MG63 (cell line): ENCODE data around the gene PDLIM1. TPM values are rescaled to one million over a fixed set of nuclear protein-coding genes. Genes with fewer than 3 reads are reported as not detected.

ENCODE experiments used
- DNase-seq: peaks from one replicate; pipeline ENCODE4 v3.0.0-alpha.2; 2020
- H3K27me3 ChIP-seq: fragments of 250-450 bp; sonication (Bioruptor Pico); 2 replicates; pipeline ENCODE4 v1.5.1; 2020; ENCODE audit warnings: mild to moderate bottlenecking, moderate library complexity
- H3K36me3 ChIP-seq: fragments of 250-450 bp; sonication (Bioruptor Pico); 2 replicates; pipeline ENCODE4 v1.5.1; 2020; ENCODE audit warnings: mild to moderate bottlenecking, moderate library complexity
- H3K4me3 ChIP-seq: fragments of 250-450 bp; sonication (Bioruptor Pico); 2 replicates; pipeline ENCODE4 v1.5.1; 2020; ENCODE audit warnings: mild to moderate bottlenecking, moderate library complexity
- H3K9me3 ChIP-seq: fragments of 250-450 bp; sonication (Bioruptor Pico); 2 replicates; pipeline ENCODE4 v1.5.1; 2020; ENCODE audit warnings: mild to moderate bottlenecking, moderate library complexity
- total RNA-seq: library from RNA; depleted of rRNA; stranded (reverse); fragments of >200 nt; shearing (Covaris generic); gene quantifications from 2 replicates; pipeline ENCODE4 v1.2.3, GENCODE V29; 2014; ENCODE audit warnings: low replicate concordance; rRNA removed

The PDLIM1 gene, protein sequence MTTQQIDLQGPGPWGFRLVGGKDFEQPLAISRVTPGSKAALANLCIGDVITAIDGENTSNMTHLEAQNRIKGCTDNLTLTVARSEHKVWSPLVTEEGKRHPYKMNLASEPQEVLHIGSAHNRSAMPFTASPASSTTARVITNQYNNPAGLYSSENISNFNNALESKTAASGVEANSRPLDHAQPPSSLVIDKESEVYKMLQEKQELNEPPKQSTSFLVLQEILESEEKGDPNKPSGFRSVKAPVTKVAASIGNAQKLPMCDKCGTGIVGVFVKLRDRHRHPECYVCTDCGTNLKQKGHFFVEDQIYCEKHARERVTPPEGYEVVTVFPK
- total RNA-seq = 3.5 and 6.2 TPM in 2 replicates

DNA sequence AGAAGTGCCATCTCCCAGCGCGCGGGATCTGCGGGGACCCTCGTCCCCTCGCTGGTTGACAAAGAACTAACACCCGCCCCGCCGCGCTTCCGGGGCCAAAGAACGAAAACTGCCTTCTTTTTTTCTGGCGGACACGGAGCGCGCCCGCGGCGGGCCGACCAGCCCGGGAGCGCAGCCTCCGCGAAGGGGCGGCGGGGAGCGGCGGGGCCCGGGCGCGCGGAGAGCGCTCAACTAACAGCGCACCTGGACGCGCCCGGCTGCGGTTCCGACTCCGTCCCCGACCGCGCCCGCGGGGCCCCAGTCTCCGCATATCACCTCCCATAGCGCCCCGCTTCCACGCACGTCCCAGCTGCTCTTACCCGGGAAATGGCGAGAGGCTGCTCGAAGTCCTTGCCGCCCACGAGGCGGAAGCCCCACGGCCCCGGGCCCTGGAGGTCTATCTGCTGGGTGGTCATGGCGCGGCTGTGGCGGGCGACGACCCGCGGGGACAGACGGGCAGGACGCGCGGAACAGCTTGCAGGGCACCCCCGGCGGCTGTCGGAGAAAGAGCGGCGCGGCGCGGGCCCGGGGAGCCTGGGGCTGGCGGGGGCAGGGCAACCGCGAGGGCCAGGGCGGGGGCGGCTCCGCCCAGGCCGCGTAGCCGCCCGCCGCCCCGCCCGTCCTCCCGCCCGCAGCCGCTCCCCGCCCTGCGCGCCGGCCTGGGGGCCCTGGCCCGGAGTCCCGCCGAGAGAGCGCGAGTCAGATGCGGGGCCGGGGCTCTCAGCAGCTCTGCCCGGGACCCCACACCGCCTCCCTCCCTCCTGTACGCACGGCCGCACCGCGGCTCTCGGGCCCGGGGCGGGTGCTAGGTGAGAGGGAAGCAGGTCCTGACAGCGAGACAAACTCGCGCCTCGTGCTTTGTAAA lies at the start of gene PDLIM1:
Gene PDLIM1 (minus strand): TSS at position 543 of the 904 bp plus-strand sequence. CDS start 88 bp downstream, at position 455.
- DNase-seq = peak; percentile 70
- Histone ChIP-seq H3K9me3 (no peaks in the 10 kb centered on the region), H3K4me3 (peak within 1 kb of the TSS; percentile 91), H3K27me3 (no peaks in the 10 kb centered on the region), H3K36me3 (no peaks in the 10 kb centered on the region)

DNA sequence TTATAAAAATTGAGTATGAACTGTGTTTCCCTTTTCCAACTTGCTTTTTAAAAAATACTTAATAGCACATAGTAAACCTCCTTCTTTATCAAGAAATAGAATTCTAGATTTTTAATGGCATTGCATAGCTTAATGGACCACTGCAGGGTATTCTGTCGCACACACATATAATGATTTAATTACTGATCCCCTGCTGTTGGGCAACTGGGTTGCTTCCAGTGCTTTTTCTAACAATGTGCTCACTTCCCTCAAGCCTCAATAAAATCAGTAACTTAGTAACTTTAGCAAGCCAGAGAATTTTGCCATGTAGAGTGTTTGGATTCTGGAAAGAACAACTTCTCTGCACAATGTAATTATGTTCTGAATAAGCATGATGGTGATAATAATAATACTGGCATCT lies 49.1 kb upstream of the PDLIM1 start:
- Histone ChIP-seq H3K27me3 (no peaks in the 10 kb centered on the region), H3K36me3 (no peaks in the 10 kb centered on the region), H3K9me3 (no peaks in the 10 kb centered on the region), H3K4me3 (no peak overlapping the region)
- DNase-seq = no peak

DNA sequence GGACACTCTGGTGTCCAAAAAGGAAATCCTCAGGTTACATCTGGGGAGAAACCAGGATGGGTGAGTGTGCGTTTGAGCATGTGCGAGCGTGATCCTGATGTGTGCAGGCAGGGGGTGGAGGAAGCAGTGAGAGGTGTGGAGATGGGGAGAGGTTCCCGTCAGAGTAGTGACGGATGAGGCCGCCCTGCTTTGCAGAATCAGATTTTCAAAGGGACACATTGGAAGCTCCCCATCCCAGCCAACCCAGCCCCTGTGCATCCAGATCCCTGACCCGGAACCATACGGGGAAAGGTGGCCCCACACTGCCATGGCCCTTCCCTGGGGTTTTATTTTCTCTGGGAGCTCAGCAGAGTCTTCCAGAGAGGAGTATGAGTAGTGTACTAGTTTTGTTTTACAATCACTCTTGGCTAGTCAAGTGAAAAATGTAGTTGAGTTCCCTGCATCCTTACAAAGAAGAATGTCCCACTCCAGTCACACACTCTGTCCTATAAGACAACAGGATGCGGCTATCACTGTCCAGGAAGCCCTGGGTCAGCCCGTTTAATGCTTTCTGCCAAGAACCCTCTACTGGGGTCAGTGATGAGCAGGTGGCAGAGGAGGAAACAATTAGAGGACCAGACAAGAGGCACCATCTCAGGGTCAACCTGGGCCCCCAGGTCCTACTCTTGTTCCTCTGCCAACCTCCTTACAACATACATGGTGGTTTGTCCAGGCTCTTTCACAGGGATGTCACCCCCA lies 46.8 kb upstream of the PDLIM1 start:
- DNase-seq = no peak
- H3K27me3 ChIP-seq = no peaks in the 10 kb centered on the region
- H3K9me3 ChIP-seq = no peaks in the 10 kb centered on the region
- H3K4me3 ChIP-seq = no peak overlapping the region
- no peaks in the 10 kb centered on the region for H3K36me3 ChIP-seq

DNA sequence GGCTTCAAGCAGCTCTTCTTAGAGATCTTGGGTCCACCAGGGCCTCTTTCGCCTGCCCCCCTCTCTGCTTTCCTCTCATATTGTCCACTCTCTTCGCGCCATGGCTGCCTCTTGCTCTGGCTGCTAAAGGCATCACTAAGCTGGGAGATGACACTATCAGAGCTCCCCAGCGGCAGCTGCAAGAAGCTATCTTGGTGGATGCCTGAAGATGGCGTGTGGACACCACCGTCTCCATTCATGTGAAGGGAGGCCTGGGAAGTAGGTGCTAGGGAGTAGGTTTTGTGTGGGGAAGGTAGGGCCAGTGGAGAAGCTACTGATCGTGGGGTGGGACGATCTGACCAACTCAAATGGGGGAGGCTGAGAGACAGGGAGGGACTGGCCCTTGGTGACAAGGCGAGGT lies 45.9 kb upstream of the PDLIM1 start:
- no peaks in the 10 kb centered on the region for H3K36me3 ChIP-seq
- H3K9me3 ChIP-seq = no peaks in the 10 kb centered on the region
- no peak for DNase-seq
- H3K4me3 ChIP-seq = no peak overlapping the region
- no peaks in the 10 kb centered on the region for H3K27me3 ChIP-seq

DNA sequence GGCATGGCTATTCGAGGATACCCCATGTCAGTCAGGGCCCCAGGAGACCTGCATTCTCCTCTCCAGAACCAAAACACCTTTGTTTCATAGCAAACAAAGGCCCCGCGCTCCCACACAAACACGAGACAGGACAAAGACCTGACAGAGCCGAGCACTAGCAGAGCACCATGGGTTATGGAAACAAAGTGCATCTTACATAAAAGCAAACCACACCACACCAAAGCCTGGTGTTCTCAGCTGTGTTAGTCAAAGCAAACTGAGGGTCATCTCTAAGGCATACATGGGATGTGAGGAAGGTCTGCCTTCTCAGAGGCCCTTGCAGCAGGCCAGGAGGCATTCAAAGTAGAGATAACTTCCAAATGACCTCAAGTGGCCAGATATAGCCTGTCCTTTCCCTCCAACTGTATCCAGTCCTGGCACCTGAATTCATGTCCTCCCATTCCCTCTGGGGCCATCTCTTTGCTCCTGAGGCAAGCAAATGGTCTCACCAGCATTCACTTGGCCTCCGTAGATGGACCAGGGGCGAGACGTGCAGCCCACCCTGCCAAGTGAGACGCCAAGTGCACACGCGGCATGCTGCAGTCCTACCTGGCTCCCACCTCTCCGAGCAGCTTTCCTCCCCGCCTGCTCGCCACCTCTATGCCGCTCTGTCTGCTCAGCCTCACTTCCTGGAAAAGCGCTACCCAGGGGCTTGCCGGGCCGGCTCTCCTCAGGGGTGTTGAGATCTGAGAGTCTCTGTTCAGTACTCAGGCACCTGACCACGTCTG lies 45.3 kb upstream of the PDLIM1 start:
- no peaks in the 10 kb centered on the region for H3K9me3 ChIP-seq
- no peak overlapping the region for H3K4me3 ChIP-seq
- H3K27me3 ChIP-seq = no peaks in the 10 kb centered on the region
- no peaks in the 10 kb centered on the region for H3K36me3 ChIP-seq
- DNase-seq = no peak

DNA sequence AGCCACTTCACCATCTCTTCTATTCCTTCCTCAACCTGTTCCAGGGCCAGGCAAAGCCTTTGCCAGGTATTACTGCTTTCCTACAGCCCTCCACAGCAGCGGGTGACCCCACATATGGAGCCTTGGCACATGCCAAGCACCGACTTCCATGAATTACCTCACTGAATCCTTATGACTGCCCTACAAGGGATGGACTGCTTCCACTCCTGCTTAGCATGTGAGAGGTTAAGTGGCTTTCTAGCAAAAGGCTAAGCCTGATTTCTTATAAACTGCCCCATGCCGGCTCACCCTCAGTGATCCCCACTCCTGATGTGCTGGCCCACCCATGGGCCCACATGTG lies 44.0 kb upstream of the PDLIM1 start:
- no peak for DNase-seq
- Histone ChIP-seq H3K4me3 (no peak overlapping the region), H3K27me3 (no peaks in the 10 kb centered on the region), H3K9me3 (no peaks in the 10 kb centered on the region), H3K36me3 (no peaks in the 10 kb centered on the region)

DNA sequence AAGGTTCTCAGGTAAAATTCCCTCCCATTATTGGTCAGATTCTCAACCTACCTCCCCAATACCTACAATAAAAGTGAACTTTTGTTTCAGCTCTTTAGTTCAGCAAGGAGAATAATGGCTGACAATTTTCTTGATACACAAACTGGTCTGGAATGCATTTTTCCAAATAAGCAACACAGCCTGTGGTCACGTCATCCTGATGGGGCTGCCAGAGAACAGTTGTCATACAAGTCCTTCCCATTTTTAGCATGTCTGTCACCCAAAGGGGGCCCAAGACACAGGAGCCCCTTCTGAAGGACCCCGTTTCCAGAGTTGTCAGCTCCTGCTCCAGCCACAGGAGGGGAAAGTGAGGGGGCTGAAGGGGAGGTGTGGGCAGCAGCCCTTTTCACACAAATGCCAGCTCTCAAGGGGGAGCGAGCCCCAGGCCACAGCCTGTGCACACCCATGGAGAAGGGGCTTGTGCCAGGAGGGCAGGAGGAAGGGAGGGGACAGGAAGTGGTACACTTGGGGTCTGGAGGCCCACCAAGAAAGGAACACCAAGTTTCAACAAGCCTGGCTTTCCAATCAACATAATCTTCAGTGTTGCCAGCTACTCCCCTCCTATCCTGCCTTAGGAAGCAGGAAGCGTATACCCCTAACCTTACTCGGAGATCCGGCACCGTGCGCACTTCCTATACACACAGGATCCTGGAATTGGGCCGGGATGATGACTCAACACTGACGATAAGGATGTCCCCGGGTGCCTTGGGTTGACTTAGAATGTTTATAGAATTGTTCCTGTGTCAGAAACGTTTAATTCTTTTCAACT lies 43.4 kb upstream of the PDLIM1 start:
- peak; percentile 93 for DNase-seq
- H3K27me3 ChIP-seq = no peaks in the 10 kb centered on the region
- no peak overlapping the region for H3K4me3 ChIP-seq

DNA sequence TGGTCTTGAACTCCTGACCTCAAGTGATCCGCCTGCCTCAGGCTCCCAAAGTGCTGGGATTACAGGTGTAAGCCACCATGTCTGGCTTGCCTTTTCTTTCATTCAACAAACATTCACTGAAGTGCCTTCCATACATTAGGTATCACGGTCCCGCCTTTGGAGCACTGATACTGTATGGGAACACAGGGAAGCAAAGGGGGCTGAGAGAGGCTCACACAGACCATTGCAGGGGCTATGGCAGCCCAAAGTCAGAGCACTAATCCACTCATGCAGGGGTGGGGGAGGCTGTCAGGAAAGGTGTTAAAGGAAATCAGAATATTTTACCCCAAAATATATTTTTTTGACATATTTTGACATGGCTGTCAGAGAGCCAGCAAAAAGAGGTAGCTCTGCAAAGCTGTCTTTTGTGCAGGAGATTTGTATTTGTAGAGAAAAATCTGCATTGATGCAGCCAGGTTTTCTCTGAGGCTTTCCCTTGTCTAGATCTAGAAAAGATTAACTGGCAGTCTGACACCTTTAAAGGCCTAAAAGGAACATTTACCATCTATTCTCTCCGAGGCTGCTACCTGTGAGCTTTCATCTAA lies 42.0 kb upstream of the PDLIM1 start:
- Histone ChIP-seq H3K4me3 (no peak overlapping the region), H3K36me3 (no peaks in the 10 kb centered on the region), H3K27me3 (no peaks in the 10 kb centered on the region), H3K9me3 (no peaks in the 10 kb centered on the region)
- DNase-seq = no peak

More for the DNA sequence above, 43.4 kb upstream of the PDLIM1 start:
- no peaks in the 10 kb centered on the region for H3K36me3 ChIP-seq
- no peaks in the 10 kb centered on the region for H3K9me3 ChIP-seq

DNA sequence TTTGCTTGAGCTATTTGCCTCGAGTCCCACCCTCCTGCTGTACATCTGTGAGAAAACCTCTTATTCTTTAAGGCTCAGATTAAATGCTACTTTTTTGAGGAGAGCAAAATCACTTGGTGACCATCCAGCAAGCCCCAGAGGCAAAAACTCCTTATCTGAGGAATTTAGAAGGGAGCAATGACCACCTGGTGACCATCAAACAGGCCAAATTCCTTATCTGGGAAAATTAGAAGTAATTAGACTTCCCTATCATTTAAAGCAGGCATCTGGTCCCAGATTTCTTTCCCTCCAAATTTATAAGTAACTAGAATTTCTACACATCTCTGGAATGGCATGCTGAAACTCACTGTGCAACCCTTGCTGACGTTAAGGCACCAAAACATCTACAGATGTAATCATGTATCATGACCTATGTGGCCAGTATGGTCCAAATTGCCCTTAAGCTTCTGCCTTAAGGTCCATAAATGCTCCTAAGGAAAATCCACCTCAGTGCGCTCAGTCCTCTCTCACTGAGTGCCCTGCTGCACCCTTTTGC lies 40.9 kb upstream of the PDLIM1 start:
- no peak for DNase-seq
- no peaks in the 10 kb centered on the region for H3K27me3 ChIP-seq

DNA sequence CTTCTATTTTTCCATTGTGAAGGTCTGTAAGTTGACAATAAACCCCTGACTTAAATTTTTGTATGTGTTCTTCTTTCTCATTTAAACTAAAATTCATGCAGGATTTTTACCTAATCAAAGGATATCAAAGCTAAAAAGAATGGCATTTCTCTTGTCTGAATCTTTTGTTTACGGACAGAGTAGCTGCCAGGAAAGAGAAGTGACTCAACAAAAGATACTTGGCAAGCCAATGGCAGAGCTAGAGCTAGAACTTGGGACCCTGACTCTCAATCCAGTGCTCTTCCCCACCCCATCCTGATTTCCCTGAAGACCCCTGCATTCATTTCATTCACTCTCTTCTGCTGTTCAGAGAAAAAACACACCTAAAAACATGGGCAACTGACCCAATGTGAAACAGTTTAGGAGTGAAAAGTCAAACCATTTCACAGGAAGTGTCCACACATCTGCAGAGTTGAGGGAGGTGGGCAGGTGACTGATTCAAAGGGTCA lies 40.2 kb upstream of the PDLIM1 start:
- no peaks in the 10 kb centered on the region for H3K36me3 ChIP-seq
- H3K9me3 ChIP-seq = no peaks in the 10 kb centered on the region
- no peak overlapping the region for H3K4me3 ChIP-seq
- no peak for DNase-seq
- H3K27me3 ChIP-seq = no peaks in the 10 kb centered on the region

More for the DNA sequence above, 40.9 kb upstream of the PDLIM1 start:
- Histone ChIP-seq H3K9me3 (no peaks in the 10 kb centered on the region), H3K36me3 (no peaks in the 10 kb centered on the region), H3K4me3 (no peak overlapping the region)

DNA sequence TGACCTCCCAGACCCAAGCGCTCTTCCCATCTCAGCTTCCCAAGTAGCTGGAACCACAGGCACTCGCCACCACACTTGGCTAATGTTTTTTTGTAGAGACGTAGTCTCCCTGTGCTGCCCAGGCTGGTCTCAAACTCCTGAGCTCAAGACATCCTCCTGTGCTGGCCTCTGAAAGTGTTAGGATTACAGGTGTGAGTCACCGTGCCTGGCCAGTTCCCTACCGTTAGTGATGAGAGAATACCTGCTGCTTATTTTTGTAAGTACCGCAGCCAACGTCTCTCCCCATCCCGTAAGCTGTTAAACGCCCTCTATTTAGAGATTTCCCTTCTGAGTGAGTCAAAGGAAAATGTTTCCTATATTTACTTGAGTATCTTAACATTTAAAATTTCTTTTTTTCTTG lies 38.5 kb upstream of the PDLIM1 start:
- no peaks in the 10 kb centered on the region for H3K36me3 ChIP-seq
- no peaks in the 10 kb centered on the region for H3K9me3 ChIP-seq
- DNase-seq = no peak
- no peaks in the 10 kb centered on the region for H3K27me3 ChIP-seq
- H3K4me3 ChIP-seq = no peak overlapping the region

DNA sequence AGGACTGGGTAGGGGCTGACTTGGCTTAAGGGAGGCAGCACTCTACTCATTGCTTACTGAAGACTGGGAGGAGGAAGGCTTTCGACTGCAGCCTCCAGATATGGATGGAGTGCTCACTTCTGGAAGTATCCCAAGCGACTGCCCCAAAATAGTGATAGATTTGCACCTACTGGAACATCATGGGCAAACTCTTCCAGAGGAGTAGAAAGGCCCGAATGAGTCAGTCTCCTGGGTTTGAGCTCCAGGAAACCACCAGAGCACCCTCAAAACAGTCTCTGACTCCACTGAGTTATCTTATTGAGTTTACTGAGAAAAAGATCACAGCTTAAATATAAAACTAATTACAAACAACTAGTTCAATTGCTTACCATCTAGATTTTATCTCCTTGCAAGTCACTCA lies 37.2 kb upstream of the PDLIM1 start:
- Histone ChIP-seq H3K4me3 (no peak overlapping the region), H3K9me3 (no peaks in the 10 kb centered on the region), H3K36me3 (no peaks in the 10 kb centered on the region), H3K27me3 (no peaks in the 10 kb centered on the region)
- no peak for DNase-seq

DNA sequence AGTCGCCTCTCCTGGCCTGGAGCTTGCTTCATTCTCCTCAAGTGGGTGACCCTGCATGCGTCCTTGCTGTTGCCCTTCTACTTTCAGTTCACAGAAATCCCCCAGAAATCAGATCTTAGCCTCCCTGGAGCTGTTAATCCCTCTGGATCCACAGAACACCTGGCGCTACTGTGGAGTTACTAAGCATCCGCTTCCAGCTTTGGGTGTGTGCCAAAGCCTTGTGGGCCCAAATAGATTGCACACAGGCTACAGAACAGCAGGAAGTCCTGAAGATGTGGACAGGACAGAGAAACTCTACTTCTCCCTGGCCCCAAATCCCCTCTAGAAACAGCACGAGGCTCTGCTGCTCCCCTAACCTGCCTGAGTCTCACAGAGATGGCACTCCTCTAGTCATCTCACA lies 36.6 kb upstream of the PDLIM1 start:
- no peaks in the 10 kb centered on the region for H3K27me3 ChIP-seq
- H3K9me3 ChIP-seq = no peaks in the 10 kb centered on the region
- H3K36me3 ChIP-seq = no peaks in the 10 kb centered on the region
- DNase-seq = peak; percentile 74
- no peak overlapping the region for H3K4me3 ChIP-seq

DNA sequence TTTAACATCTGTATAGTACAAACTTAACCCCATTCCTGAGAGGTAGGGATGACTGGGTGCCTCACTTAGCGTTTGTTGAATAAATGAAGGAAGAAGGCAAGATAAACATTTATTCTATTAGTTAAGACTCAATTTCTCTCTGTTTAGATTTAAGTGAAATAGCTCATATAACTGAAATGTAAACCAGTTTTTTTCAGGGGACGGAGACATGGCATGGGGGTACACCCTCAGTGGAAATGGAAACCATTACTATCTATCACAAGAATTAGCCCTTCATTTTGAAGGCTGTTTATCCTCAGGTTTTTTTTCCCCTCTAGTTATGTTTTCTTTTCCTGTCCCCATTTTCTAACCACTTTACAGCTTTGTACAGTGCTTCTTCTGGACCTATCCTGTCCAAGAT lies 35.6 kb upstream of the PDLIM1 start:
- Histone ChIP-seq H3K27me3 (no peaks in the 10 kb centered on the region), H3K36me3 (no peaks in the 10 kb centered on the region), H3K4me3 (no peak overlapping the region), H3K9me3 (no peaks in the 10 kb centered on the region)
- no peak for DNase-seq

DNA sequence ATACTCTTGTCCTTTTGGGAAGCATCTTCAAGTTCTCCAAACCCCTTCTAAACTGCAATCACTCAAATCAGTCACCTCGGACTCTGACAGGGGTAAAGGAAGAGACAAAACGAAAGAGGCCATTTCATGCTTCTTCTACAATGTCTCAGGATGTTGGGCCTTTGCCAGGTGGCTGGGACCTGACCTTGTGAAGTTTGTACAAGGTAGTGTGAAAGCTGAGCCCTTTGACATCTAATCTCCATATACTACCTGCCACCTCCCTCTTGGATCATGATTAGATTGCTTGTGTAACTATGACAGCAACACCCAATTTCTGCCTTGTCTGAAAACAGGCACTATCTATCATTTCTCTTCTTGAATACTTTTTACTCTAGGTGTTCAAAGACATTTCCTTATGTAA lies 35.1 kb upstream of the PDLIM1 start:
- Histone ChIP-seq H3K9me3 (no peaks in the 10 kb centered on the region), H3K36me3 (no peaks in the 10 kb centered on the region), H3K27me3 (no peaks in the 10 kb centered on the region), H3K4me3 (no peak overlapping the region)
- DNase-seq = no peak
